Endothelial cell of umbilical vein (primary cell): ENCODE results near the gene COA3. TPM values are rescaled to one million over a fixed set of nuclear protein-coding genes. Genes with fewer than 3 reads are reported as not detected.

Experiments
- BruUV-seq: library from RNA; stranded (reverse); fragments of 400-500 nt; replicated peaks from 2 replicates; lab custom pipeline; 2021; lab: Mats Ljungman, UMichigan
- CTCF ChIA-PET: fragments of 300-600, 350-600 bp; sonication (Branson Sonifier 250); formaldehyde crosslinking; loops from one replicate; lab custom pipeline; 2021; ENCODE audit warnings: antibody characterized with exemption, inconsistent platforms; lab: Charles Lee
- POLR2A ChIA-PET: fragments of 300-600, 350-600 bp; sonication (Branson Sonifier 250); formaldehyde crosslinking; loops from one replicate; lab custom pipeline; 2021; ENCODE audit warnings: antibody characterized with exemption, inconsistent platforms; lab: Charles Lee
- DNase-seq: peaks from one replicate; pipeline ENCODE4 v3.0.0-alpha.2; 2011; ENCODE audit warnings: low read depth, low spot score
- FAIRE-seq: peaks from 2 replicates; lab custom pipeline; 2011; peaks lifted over from hg19 to GRCh38; lab: Jason Lieb, UNC
- H2AFZ ChIP-seq: 2 replicates; pipeline ENCODE4 v1.6.0; 2012; ENCODE audit warnings: low read depth, low read length, control low read depth, inconsistent platforms
- H3K27ac ChIP-seq: 2 replicates; pipeline ENCODE4 v1.5.1; 2011; ENCODE audit warnings: low read depth, mild to moderate bottlenecking, control low read depth, low read length, moderate library complexity; ENCODE audit not compliant: insufficient read depth
- H3K27me3 ChIP-seq, 2 experiments: 2 replicates each; pipeline versions ENCODE4 v1.6.0 to v1.6.1; 2011; ENCODE audit warnings: low read length in 2 of 2, mixed read lengths in 1 of 2; ENCODE audit not compliant: control insufficient read depth in 2 of 2, insufficient read depth in 2 of 2
- H3K36me3 ChIP-seq, 2 experiments: 2 replicates in 1 of 2; 3 replicates in 1 of 2; pipeline ENCODE4 v1.5.1; 2011; ENCODE audit warnings: low read length in 2 of 2, mild to moderate bottlenecking in 1 of 2, moderate library complexity in 1 of 2; ENCODE audit not compliant: control insufficient read depth in 2 of 2, insufficient read depth in 2 of 2; ENCODE audit errors: extremely low read depth in 1 of 2
- H3K4me1 ChIP-seq: 3 replicates; pipeline ENCODE4 v1.5.1; 2011; ENCODE audit warnings: mild to moderate bottlenecking, low read length; ENCODE audit not compliant: control insufficient read depth, insufficient read depth; ENCODE audit errors: extremely low read depth
- H3K4me2 ChIP-seq: 2 replicates; pipeline ENCODE4 v1.6.1; 2011; ENCODE audit warnings: low read length, control low read depth, mixed read lengths; ENCODE audit not compliant: insufficient read depth
- H3K4me3 ChIP-seq, 3 experiments: fragments of 200-600 bp in 1 of 3; sonication (generic), shearing (Covaris generic) in 1 of 3; replicated peaks in 1 of 3; 2 replicates each; pipeline ENCODE4 v1.5.1; 2011 to 2016; ENCODE audit warnings: control low read depth in 3 of 3, low read length in 3 of 3, mild to moderate bottlenecking in 2 of 3, inconsistent platforms in 1 of 3, low read depth in 1 of 3, moderate library complexity in 1 of 3; ENCODE audit not compliant: insufficient read depth in 1 of 3
- H3K79me2 ChIP-seq: 2 replicates; pipeline ENCODE4 v1.6.0; 2012; ENCODE audit warnings: low read length, inconsistent platforms; ENCODE audit not compliant: control insufficient read depth, insufficient read depth
- H3K9ac ChIP-seq: replicated peaks from 2 replicates; pipeline ENCODE3; 2011; ENCODE audit warnings: low read length, control low read depth; ENCODE audit not compliant: insufficient read depth; ENCODE audit errors: extremely low read depth
- H3K9me1 ChIP-seq: replicated peaks from 3 replicates; pipeline ENCODE4 v1.6.0; 2011; ENCODE audit warnings: mild to moderate bottlenecking, low read length; ENCODE audit not compliant: control insufficient read depth, insufficient read depth; ENCODE audit errors: extremely low read depth
- H3K9me3 ChIP-seq: replicated peaks from 2 replicates; pipeline ENCODE4 v1.5.1; 2012; ENCODE audit warnings: low read length, inconsistent platforms; ENCODE audit not compliant: control insufficient read depth, insufficient read depth
- H4K20me1 ChIP-seq: replicated peaks from 2 replicates; pipeline ENCODE3; 2011; ENCODE audit warnings: mild to moderate bottlenecking, low read length; ENCODE audit not compliant: control insufficient read depth, insufficient read depth; ENCODE audit errors: extremely low read depth
- CTCF ChIP-seq, 2 donors: IDR thresholded peaks; 1 replicate in 1 of 2; 2 replicates in 1 of 2; pipeline ENCODE4 v1.5.1; 2011; ENCODE audit warnings: low read length in 2 of 2, mild to moderate bottlenecking in 2 of 2, moderate library complexity in 2 of 2, control low read depth in 1 of 2, inconsistent platforms in 1 of 2, low read depth in 1 of 2; ENCODE audit not compliant: insufficient read depth in 1 of 2; ENCODE audit errors: extremely low read depth in 1 of 2
- EZH2 ChIP-seq: IDR thresholded peaks from 2 replicates; pipeline ENCODE4 v1.6.1; 2012; ENCODE audit warnings: borderline replicate concordance, low read depth, mild to moderate bottlenecking, moderate library complexity, low read length, inconsistent platforms; ENCODE audit not compliant: severe bottlenecking
- GATA2 ChIP-seq: IDR thresholded peaks from 2 replicates; pipeline ENCODE4 v1.7.0; 2011; ENCODE audit warnings: low read depth, mild to moderate bottlenecking, moderate library complexity, mixed read lengths, low read length; ENCODE audit not compliant: insufficient read length, insufficient read depth
- JUN ChIP-seq: IDR thresholded peaks from 2 replicates; pipeline ENCODE4 v1.6.1; 2011; ENCODE audit warnings: borderline replicate concordance, low read depth; ENCODE audit not compliant: insufficient read length, insufficient read depth
- MYC ChIP-seq: IDR thresholded peaks from one replicate; pipeline ENCODE4 v1.6.1; 2011; ENCODE audit warnings: mild to moderate bottlenecking, low read depth, low read length
- dilution Hi-C: fragments of 300-500 bp; cut with MboI; formaldehyde crosslinking; loops from one replicate; pipeline ENCODE4 v1.15.0; 2019; ENCODE audit warnings: low sequenced_read_pairs; ENCODE audit not compliant: extremely low pct_ligation_motif_present
- intact Hi-C: fragments of 100-400 bp; cut with micrococcal nuclease; formaldehyde crosslinking; loops from one replicate; pipeline ENCODE4 v1.10.0; 2022
- polyA plus RNA-seq, 4 experiments: library from polyadenylated mRNA; depleted of rRNA in 3 of 4; stranded (reverse) in 3 of 4; unstranded in 1 of 4; fragments of >200 nt; gene quantifications; 2 replicates each; pipeline versions ENCODE4 v1.2.1 to v1.2.3, GENCODE V29; 2011 to 2012; ENCODE audit warnings: missing spikeins in 1 of 4
- total RNA-seq: library from RNA; stranded (reverse); gene quantifications from 2 replicates; pipeline ENCODE4 v1.2.3, GENCODE V29; 2021

The COA3 gene
- total and polyA plus RNA-seq, 2 donors (not counting 3 experiments of a cell fraction or from before 2014, with no cell fraction given), result 56.6 to 126 TPM

GRCh38 chr17:42781639-42782165, 16.8 kb downstream of the COA3 start:
- no peak overlapping the region for H3K9ac ChIP-seq
- H3K27me3 ChIP-seq, result peaks cover 16% of the 10 kb centered on the region in 2 experiments
- TF ChIP-seq GATA2 (no peak), JUN (no peak), MYC (no peak), EZH2 (peak; percentile 11), CTCF (IDR thresholded peaks at IDR 0.05; ENCODE audit: extremely low read depth in 1 of 2, insufficient read depth in 1 of 2, low read depth in 1 of 2, low read length in 2 of 2) (no peak)
- no TSS peak for BruUV-seq
- H3K9me3 ChIP-seq, result no peaks in the 10 kb centered on the region
- no peaks in the 10 kb centered on the region for H3K79me2 ChIP-seq
- DNase-seq (no peak), FAIRE-seq (no peak)
- no peak overlapping the region for H2AFZ ChIP-seq
- H3K4me3 ChIP-seq, result peak overlapping the region in 1 of 3 experiments; percentile 16
- no peaks in the 10 kb centered on the region for H4K20me1 ChIP-seq
- H3K36me3 ChIP-seq, result peaks cover 0 to 8% of the 10 kb centered on the region in 2 experiments
- ChIA-PET POLR2A (interaction anchor here (0.6 to 0.9 kb wide), 2 partner anchors 11 to 15 kb away, joined by 4 read pairs; no protein-coding TSS in a partner anchor), CTCF (interaction anchor here (2.5 to 4.7 kb wide), 3 partner anchors 8 to 43 kb away, joined by 10 to 44 read pairs (median 15); partner anchors contain the start of genes BECN1 and VPS25)
- H3K9me1 ChIP-seq, result no peaks in the 10 kb centered on the region
- intact Hi-C loops (loop anchor here (5.0 kb wide), 1 partner anchor 104 kb away; the partner anchor contains the start of gene PLEKHH3), dilution Hi-C loops (no loop called here)
- H3K4me2 ChIP-seq, result no peak overlapping the region
- H3K4me1 ChIP-seq, result peaks cover 35% of the 10 kb centered on the region
- no peak overlapping the region for H3K27ac ChIP-seq
